ENCODE data around the gene ZNF774. TPM values are rescaled to one million over a fixed set of nuclear protein-coding genes. Genes with fewer than 3 reads are reported as not detected.

Gene ZNF774
- total RNA-seq, 3 donors from 2014 or later = 11.8 to 17.8 (median 15.4) TPM

- DNase-seq (peak; percentile 68 to 80 (median 77)), ATAC-seq (peak; percentile 87)
- intact Hi-C loops (cut with DNase I, micrococcal nuclease) = no loop called here
- H3K4me3 ChIP-seq = no peak overlapping the region
- H3K4me1 ChIP-seq (ENCODE audit: low read depth) = peaks cover 12% of the 10 kb centered on the region
- no peak for TF ChIP-seq CTCF (IDR thresholded peaks at IDR 0.05)
- no peaks in the 10 kb centered on the region for H3K36me3 ChIP-seq (ENCODE audit: low read depth)
- no peaks in the 10 kb centered on the region for H3K9me3 ChIP-seq
Observed at GRCh38 chr15:90315278-90315982, 36.7 kb upstream of the ZNF774 start.

DNA sequence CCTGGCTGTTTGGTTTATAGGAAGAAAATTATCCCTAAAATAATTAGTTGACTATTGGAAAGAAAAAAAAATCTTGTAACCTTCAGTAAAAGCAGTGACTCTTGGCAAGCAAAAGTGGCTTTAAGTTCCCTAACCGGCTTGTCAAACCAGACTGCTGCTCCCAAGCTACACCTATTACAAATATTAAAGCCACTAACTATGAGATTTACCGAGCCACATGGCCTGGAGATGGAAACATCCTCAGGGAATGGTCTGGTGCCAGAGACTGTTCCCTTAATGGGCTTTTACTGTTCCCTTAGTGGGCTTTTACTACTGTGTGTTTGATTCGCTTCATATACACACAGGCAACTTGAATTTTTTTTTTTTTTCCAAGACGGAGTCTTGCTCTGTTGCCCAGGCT lies 35.9 kb upstream of the ZNF774 start:
- TF ChIP-seq CTCF (IDR thresholded peaks at IDR 0.05) = no peak
- Histone ChIP-seq H3K36me3 (ENCODE audit: low read depth) (no peaks in the 10 kb centered on the region), H3K4me3 (no peak overlapping the region), H3K4me1 (ENCODE audit: low read depth) (peaks cover 12% of the 10 kb centered on the region), H3K9me3 (no peaks in the 10 kb centered on the region)
- ATAC-seq = peak; percentile 21
- intact Hi-C loops (cut with DNase I, micrococcal nuclease) = no loop called here
- DNase-seq = no peak

- DNase-seq (no peak), ATAC-seq (no peak)
- peaks cover 12% of the 10 kb centered on the region for H3K4me1 ChIP-seq (ENCODE audit: low read depth)
- H3K36me3 ChIP-seq (ENCODE audit: low read depth) = no peaks in the 10 kb centered on the region
- H3K4me3 ChIP-seq = no peak overlapping the region
- H3K9me3 ChIP-seq = no peaks in the 10 kb centered on the region
- TF ChIP-seq CTCF (IDR thresholded peaks at IDR 0.05) = no peak
- intact Hi-C loops (cut with DNase I, micrococcal nuclease) = no loop called here
Observed at GRCh38 chr15:90318591-90318990, 33.5 kb upstream of the ZNF774 start.

GRCh38 chr15:90320062-90320884 lies 31.8 kb upstream of the ZNF774 start:
- intact Hi-C loops (cut with DNase I, micrococcal nuclease) = loop anchor here (5.0 kb wide), 1 partner anchor 162 kb away; no protein-coding TSS in a partner anchor

GRCh38 chr15:90320885-90321278 lies 31.2 kb upstream of the ZNF774 start:
- intact Hi-C loops (cut with DNase I, micrococcal nuclease) = loop anchor here (5.0 kb wide), 1 partner anchor 161 kb away; no protein-coding TSS in a partner anchor
- no peak for ATAC-seq
- no peaks in the 10 kb centered on the region for H3K9me3 ChIP-seq

More at GRCh38 chr15:90320062-90320884, 31.8 kb upstream of the ZNF774 start:
- Histone ChIP-seq H3K4me3 (no peak overlapping the region), H3K9me3 (no peaks in the 10 kb centered on the region), H3K4me1 (ENCODE audit: low read depth) (peaks cover 10% of the 10 kb centered on the region), H3K36me3 (ENCODE audit: low read depth) (no peaks in the 10 kb centered on the region)
- TF ChIP-seq CTCF (IDR thresholded peaks at IDR 0.05) = peak; percentile 96
- DNase-seq (peak; percentile 79 to 81 (median 79)), ATAC-seq (peak; percentile 94)

More at GRCh38 chr15:90320885-90321278, 31.2 kb upstream of the ZNF774 start:
- no peak overlapping the region for H3K4me3 ChIP-seq
- peaks cover 4% of the 10 kb centered on the region for H3K4me1 ChIP-seq (ENCODE audit: low read depth)
- DNase-seq = no peak
- H3K36me3 ChIP-seq (ENCODE audit: low read depth) = no peaks in the 10 kb centered on the region
- TF ChIP-seq CTCF (IDR thresholded peaks at IDR 0.05) = no peak

Measured in mucosa of descending colon (tissue), 3 donors.